Measurements from ENCODE around the gene LONRF2.

The LONRF2 gene

DNA sequence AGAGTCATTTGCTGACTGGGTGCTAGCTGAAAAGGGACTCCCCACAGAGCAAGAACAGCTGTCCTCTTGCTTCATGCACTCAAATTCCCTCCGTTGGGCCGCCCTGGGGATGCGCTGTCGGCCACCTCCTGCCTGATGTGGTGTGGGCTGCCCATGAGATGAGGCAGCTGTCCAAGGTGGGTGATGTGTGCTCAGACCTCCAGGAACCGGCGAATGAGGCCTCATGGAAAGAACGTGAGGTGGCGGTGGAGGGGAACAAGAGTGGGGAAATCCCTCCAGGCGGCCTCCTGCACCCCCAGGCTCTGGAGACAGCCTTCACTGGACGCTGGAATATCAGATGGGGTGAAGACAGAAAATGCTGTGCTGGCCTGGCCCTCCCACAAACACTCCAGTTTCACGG lies 79.8 kb downstream of the LONRF2 start:
- no peak for TF ChIP-seq CTCF (IDR thresholded peaks at IDR 0.05)

GRCh38 chr2:100241236-100241635 lies 81.1 kb downstream of the LONRF2 start:
- TF ChIP-seq CTCF (IDR thresholded peaks at IDR 0.05), result no peak

DNA sequence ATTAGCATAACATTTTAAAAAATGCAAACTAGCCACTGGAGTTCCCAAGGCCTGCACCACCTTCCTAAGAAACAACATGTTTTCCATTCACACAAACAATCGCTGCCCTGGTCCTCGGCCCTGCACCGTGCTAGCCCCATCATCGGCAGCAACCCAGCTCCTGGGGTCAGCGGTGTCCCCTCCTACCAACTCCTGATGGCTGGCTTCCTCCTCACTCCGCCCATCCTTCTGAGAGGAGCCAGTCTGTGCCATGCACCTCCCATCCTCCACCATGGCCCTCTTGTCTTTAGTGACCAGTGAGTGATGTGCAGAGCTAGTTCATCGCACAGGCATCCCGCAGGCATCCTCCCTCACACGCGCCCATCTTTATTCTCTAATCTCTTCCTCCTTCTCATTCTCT lies 81.9 kb downstream of the LONRF2 start:
- no peak for TF ChIP-seq CTCF (IDR thresholded peaks at IDR 0.05)

DNA sequence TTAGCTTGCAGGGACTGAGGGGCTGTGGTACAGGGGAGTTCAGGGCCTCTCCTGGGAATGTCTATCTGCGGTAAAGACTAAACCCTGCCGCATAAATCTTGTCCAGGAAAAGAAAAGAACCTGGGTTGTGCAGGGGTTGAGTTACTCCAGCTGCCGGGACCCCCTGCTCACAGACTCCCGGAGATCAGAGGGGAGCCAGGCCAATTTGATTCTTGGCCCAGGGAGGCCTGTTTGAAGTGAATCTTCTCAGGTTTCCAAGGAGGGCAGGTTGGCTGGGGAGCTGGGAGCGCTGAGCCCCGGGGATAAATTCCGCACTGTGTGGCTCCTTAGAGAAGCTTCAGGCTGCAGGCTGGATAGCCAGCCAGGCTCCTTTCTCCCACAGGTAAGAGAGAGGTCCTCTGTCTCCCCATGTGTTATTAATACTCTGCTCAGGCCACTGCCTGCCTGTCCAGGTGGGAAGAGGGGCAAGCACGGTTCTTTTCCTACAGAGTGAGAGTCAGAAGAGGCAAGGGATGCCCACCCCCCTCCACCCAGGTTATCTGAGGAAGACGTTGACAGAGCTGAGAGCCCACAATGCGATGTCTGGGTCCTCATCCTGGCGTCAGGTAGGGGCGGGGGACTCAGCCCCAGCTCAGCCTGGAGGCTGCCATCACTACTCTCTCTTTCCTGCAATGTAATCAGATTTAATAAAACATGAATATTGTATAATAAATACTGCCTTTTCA lies 82.7 kb downstream of the LONRF2 start:
- no peak for TF ChIP-seq CTCF (IDR thresholded peaks at IDR 0.05)

GRCh38 chr2:100238471-100238870 lies 83.8 kb downstream of the LONRF2 start:
- no peak for TF ChIP-seq CTCF (IDR thresholded peaks at IDR 0.05)

GRCh38 chr2:100237770-100238169 lies 84.5 kb downstream of the LONRF2 start:
- TF ChIP-seq CTCF (IDR thresholded peaks at IDR 0.05), result no peak

DNA sequence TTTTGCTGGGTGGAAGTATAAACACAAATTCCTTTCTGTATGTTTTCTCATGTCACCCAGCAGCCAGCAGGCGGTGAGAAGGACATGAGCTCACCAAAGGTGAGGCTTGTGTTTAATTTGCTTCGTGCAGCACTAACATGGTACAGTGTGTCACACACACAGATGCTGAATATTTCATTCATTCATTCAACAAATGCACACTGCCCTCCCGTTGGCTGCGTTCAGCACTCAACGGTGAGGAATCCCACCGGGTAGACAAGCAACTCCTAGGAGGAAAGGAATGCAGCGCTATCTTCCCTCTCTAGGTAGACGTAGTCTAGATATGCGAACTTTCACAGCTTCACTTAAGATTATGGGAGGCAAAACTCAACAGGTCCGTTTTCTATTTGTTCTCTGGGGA lies 85.1 kb downstream of the LONRF2 start:
- no peak for TF ChIP-seq CTCF (IDR thresholded peaks at IDR 0.05)

- TF ChIP-seq CTCF (IDR thresholded peaks at IDR 0.05), result no peak
Observed at GRCh38 chr2:100236166-100236565, 86.1 kb downstream of the LONRF2 start.
